H9 (cell line): ENCODE measurements around the gene VPS35L. TPM values are rescaled to one million over a fixed set of nuclear protein-coding genes. Genes with fewer than 3 reads are reported as not detected.

ENCODE experiments used
- DNase-seq: peaks from one replicate; pipeline ENCODE4 v3.0.0-alpha.2; 2017
- H2AFZ ChIP-seq: one replicate; pipeline ENCODE4 v1.6.1; 2013; ENCODE audit warnings: mild to moderate bottlenecking, low read length, control low read depth, moderate library complexity
- H2AK5ac ChIP-seq: 2 replicates; pipeline ENCODE4 v1.6.1; 2013; ENCODE audit warnings: low read length, control low read depth, mixed read lengths; ENCODE audit not compliant: insufficient read length
- H2BK120ac ChIP-seq: one replicate; pipeline ENCODE4 v1.6.1; 2013; ENCODE audit warnings: low read depth, mild to moderate bottlenecking, low read length, control low read depth, inconsistent platforms; ENCODE audit not compliant: poor library complexity, severe bottlenecking
- H2BK12ac ChIP-seq: 2 replicates; pipeline ENCODE4 v1.6.1; 2013; ENCODE audit warnings: low read length, control low read depth, mixed read lengths, low read depth; ENCODE audit not compliant: insufficient read length
- H2BK15ac ChIP-seq: 2 replicates; pipeline ENCODE4 v1.6.1; 2013; ENCODE audit warnings: low read depth, low read length, control low read depth
- H2BK20ac ChIP-seq: one replicate; pipeline ENCODE4 v1.6.1; 2013; ENCODE audit warnings: low read depth, mild to moderate bottlenecking, low read length, control low read depth, inconsistent platforms; ENCODE audit not compliant: poor library complexity, severe bottlenecking
- H2BK5ac ChIP-seq: 2 replicates; pipeline ENCODE4 v1.6.1; 2013; ENCODE audit warnings: low read length, control low read depth, mixed read lengths; ENCODE audit not compliant: insufficient read length
- H3K14ac ChIP-seq: 2 replicates; pipeline ENCODE4 v1.6.1; 2013; ENCODE audit warnings: low read length, control low read depth; ENCODE audit not compliant: insufficient read depth
- H3K18ac ChIP-seq: 2 replicates; pipeline ENCODE4 v1.6.1; 2013; ENCODE audit warnings: low read depth, mild to moderate bottlenecking, mixed read lengths, low read length, control low read depth; ENCODE audit not compliant: insufficient read length
- H3K23ac ChIP-seq: 2 replicates; pipeline ENCODE4 v1.6.1; 2013; ENCODE audit warnings: low read length, control low read depth, mixed read lengths, low read depth; ENCODE audit not compliant: insufficient read length
- H3K23me2 ChIP-seq: 2 replicates; pipeline ENCODE4 v1.6.1; 2013; ENCODE audit warnings: low read depth, mild to moderate bottlenecking, mixed read lengths, low read length, control low read depth; ENCODE audit not compliant: insufficient read length, poor library complexity, severe bottlenecking
- H3K27ac ChIP-seq: 2 replicates; pipeline ENCODE4 v1.5.1; 2013; ENCODE audit warnings: low read length, control low read depth, mixed read lengths, low read depth; ENCODE audit not compliant: insufficient read length
- H3K27me3 ChIP-seq: 2 replicates; pipeline ENCODE4 v1.6.1; 2013; ENCODE audit warnings: low read length, control low read depth, inconsistent platforms; ENCODE audit not compliant: insufficient read depth
- H3K4ac ChIP-seq: 2 replicates; pipeline ENCODE4 v1.6.1; 2013; ENCODE audit warnings: low read depth, mild to moderate bottlenecking, control low read depth, inconsistent platforms, low read length, moderate library complexity
- H3K4me1 ChIP-seq: 2 replicates; pipeline ENCODE4 v1.6.1; 2013; ENCODE audit warnings: low read length, control low read depth, inconsistent platforms; ENCODE audit not compliant: insufficient read depth
- H3K4me2 ChIP-seq: 2 replicates; pipeline ENCODE4 v1.6.1; 2013; ENCODE audit warnings: low read length, control low read depth, mixed read lengths; ENCODE audit not compliant: insufficient read length, insufficient read depth
- H3K56ac ChIP-seq: 2 replicates; pipeline ENCODE4 v1.6.1; 2013; ENCODE audit warnings: low read depth, mild to moderate bottlenecking, mixed read lengths, low read length, control low read depth; ENCODE audit not compliant: insufficient read length
- H3K79me1 ChIP-seq: 2 replicates; pipeline ENCODE4 v1.6.1; 2013; ENCODE audit warnings: low read depth, mild to moderate bottlenecking, moderate library complexity, low read length, control low read depth, inconsistent platforms; ENCODE audit not compliant: insufficient read depth, poor library complexity, severe bottlenecking
- H3K79me2 ChIP-seq: 2 replicates; pipeline ENCODE4 v1.6.1; 2013; ENCODE audit warnings: low read length, control low read depth, inconsistent platforms; ENCODE audit not compliant: insufficient read depth
- H3K9ac ChIP-seq: 2 replicates; pipeline ENCODE4 v1.6.1; 2013; ENCODE audit warnings: low read length, control low read depth, mixed read lengths; ENCODE audit not compliant: insufficient read length; ENCODE audit errors: extremely low read depth
- H3K9me3 ChIP-seq: one replicate; pipeline ENCODE4 v1.6.1; 2013; ENCODE audit warnings: low read depth, low read length, inconsistent platforms; ENCODE audit not compliant: control insufficient read depth
- H3T11ph ChIP-seq: one replicate; pipeline ENCODE4 v1.6.1; 2013; ENCODE audit warnings: mild to moderate bottlenecking, low read length, control low read depth, inconsistent platforms
- H4K20me1 ChIP-seq: one replicate; pipeline ENCODE4 v1.6.1; 2013; ENCODE audit not compliant: control insufficient read depth, insufficient read length, insufficient read depth
- H4K5ac ChIP-seq: 2 replicates; pipeline ENCODE4 v1.6.1; 2013; ENCODE audit warnings: low read depth, mild to moderate bottlenecking, mixed read lengths, low read length, control low read depth; ENCODE audit not compliant: insufficient read length
- H4K8ac ChIP-seq: replicated peaks from 2 replicates; pipeline ENCODE4 v1.6.1; 2013; ENCODE audit warnings: low read length, control low read depth, mixed read lengths, low read depth; ENCODE audit not compliant: insufficient read length
- H4K91ac ChIP-seq: 2 replicates; pipeline ENCODE4 v1.6.1; 2013; ENCODE audit warnings: low read depth, mild to moderate bottlenecking, moderate library complexity, mixed read lengths, low read length, control low read depth; ENCODE audit not compliant: insufficient read length
- H3K27ac Mint-ChIP-seq, 3 experiments: 2 replicates in 2 of 3; 3 replicates in 1 of 3; pipeline ENCODE4 v1.8.0; 2020 to 2021; ENCODE audit warnings: mixed read lengths in 3 of 3, mild to moderate bottlenecking in 1 of 3, moderate library complexity in 1 of 3
- H3K27me3 Mint-ChIP-seq: 2 replicates; pipeline ENCODE4 v1.8.0; 2021; ENCODE audit warnings: low read depth, mild to moderate bottlenecking, moderate library complexity, mixed read lengths
- H3K36me3 Mint-ChIP-seq, 3 experiments: 2 replicates in 2 of 3; 3 replicates in 1 of 3; pipeline ENCODE4 v1.8.0; 2020 to 2021; ENCODE audit warnings: low read depth in 3 of 3, mixed read lengths in 3 of 3; ENCODE audit not compliant: insufficient read depth in 1 of 3
- H3K4me1 Mint-ChIP-seq, 2 experiments: 2 replicates each; pipeline ENCODE4 v1.8.0; 2020; ENCODE audit warnings: mixed read lengths in 2 of 2
- H3K4me3 Mint-ChIP-seq, 2 experiments: 2 replicates in 1 of 2; 3 replicates in 1 of 2; pipeline ENCODE4 v1.8.0; 2020 to 2021; ENCODE audit warnings: mild to moderate bottlenecking in 2 of 2, mixed read lengths in 2 of 2, moderate library complexity in 1 of 2
- H3K9me3 Mint-ChIP-seq, 2 experiments: 2 replicates in 1 of 2; 3 replicates in 1 of 2; pipeline ENCODE4 v1.8.0; 2020; ENCODE audit warnings: mild to moderate bottlenecking in 2 of 2, mixed read lengths in 2 of 2, moderate library complexity in 1 of 2
- WGBS: extraction: QIAGEN DNeasy Blood & Tissue Kit; methylation state at CpG from one replicate; pipeline ENCODE4 v1.1.7; 2013; ENCODE audit warnings: missing lambda C conversion rate, low lambda C conversion rate, mixed read lengths; ENCODE audit not compliant: insufficient read length; ENCODE audit errors: extremely low coverage; 5-methylcytosine and 5-hydroxymethylcytosine counted together
- total RNA-seq: library from RNA; stranded (reverse); gene quantifications from 2 replicates; pipeline ENCODE4 v1.2.1, GENCODE V29; 2021
- TF ChIP-seq, protein P1 (sequence below): fragments of 200-600 bp; sonication (generic); conservative IDR thresholded peaks from 3 replicates; pipeline ENCODE4 v1.8.0; 2021; ENCODE audit warnings: antibody characterized with exemption, mild to moderate bottlenecking

VPS35L gene
- total RNA-seq, 1 experiment from 2014 or later = 58.4 TPM

- Mint-ChIP-seq H3K4me3 (peak overlapping the region; percentile 98 to 99; a peak in 1 of 5 replicates), H3K4me1 (peaks cover 42 to 64% of the 10 kb centered on the region in 2 experiments)
- peaks cover 1% of the 10 kb centered on the region for H4K20me1 ChIP-seq
These were observed 160.1 kb downstream of the VPS35L start for GRCh38 chr16:19715566-19715965.

More at GRCh38 chr16:19715566-19715965, 160.1 kb downstream of the VPS35L start:
- Mint-ChIP-seq H3K27ac (peak overlapping the region in 1 of 3 experiments; percentile 77; a peak in 2 of 7 replicates), H3K9me3 (no peaks in the 10 kb centered on the region), H3K36me3 (peaks cover 39 to 61% (median 47%) of the 10 kb centered on the region in 3 experiments), H3K27me3 (no peaks in the 10 kb centered on the region)
- H2AFZ ChIP-seq = no peak overlapping the region
- no peak overlapping the region for H2BK5ac ChIP-seq
- H2AK5ac ChIP-seq = no peak overlapping the region
- H3K14ac ChIP-seq = no peak overlapping the region
- H3K79me2 ChIP-seq = peaks cover 37% of the 10 kb centered on the region
- no peak overlapping the region for H3T11ph ChIP-seq
- H3K9me3 ChIP-seq = no peaks in the 10 kb centered on the region
- no peak overlapping the region for H2BK15ac ChIP-seq
- WGBS = no CpG with 5 or more reads among the region's 5 CpGs
- H2BK12ac ChIP-seq = no peak overlapping the region
- no peaks in the 10 kb centered on the region for H3K27me3 ChIP-seq
- H3K4ac ChIP-seq = no peak overlapping the region
- no peak overlapping the region for H4K91ac ChIP-seq
- H3K23ac ChIP-seq = no peak overlapping the region
- no peak overlapping the region for H4K5ac ChIP-seq
- H3K9ac ChIP-seq = no peak overlapping the region
- no peak overlapping the region for H2BK120ac ChIP-seq
- DNase-seq = no peak
- H3K27ac ChIP-seq = no peak overlapping the region
- no peak overlapping the region for H2BK20ac ChIP-seq
- H3K23me2 ChIP-seq = peaks cover 7% of the 10 kb centered on the region
- H3K56ac ChIP-seq = no peak overlapping the region
- TF ChIP-seq, protein P1, sequence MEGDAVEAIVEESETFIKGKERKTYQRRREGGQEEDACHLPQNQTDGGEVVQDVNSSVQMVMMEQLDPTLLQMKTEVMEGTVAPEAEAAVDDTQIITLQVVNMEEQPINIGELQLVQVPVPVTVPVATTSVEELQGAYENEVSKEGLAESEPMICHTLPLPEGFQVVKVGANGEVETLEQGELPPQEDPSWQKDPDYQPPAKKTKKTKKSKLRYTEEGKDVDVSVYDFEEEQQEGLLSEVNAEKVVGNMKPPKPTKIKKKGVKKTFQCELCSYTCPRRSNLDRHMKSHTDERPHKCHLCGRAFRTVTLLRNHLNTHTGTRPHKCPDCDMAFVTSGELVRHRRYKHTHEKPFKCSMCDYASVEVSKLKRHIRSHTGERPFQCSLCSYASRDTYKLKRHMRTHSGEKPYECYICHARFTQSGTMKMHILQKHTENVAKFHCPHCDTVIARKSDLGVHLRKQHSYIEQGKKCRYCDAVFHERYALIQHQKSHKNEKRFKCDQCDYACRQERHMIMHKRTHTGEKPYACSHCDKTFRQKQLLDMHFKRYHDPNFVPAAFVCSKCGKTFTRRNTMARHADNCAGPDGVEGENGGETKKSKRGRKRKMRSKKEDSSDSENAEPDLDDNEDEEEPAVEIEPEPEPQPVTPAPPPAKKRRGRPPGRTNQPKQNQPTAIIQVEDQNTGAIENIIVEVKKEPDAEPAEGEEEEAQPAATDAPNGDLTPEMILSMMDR = no peak
- no peak overlapping the region for H3K4me2 ChIP-seq
- no peak overlapping the region for H3K18ac ChIP-seq
- peaks cover 9% of the 10 kb centered on the region; the same call in 1 of the 2 replicates for H3K4me1 ChIP-seq
- H4K8ac ChIP-seq = no peak overlapping the region
- H3K79me1 ChIP-seq = peaks cover 4% of the 10 kb centered on the region
